Endothelial cell of umbilical vein (primary cell): ENCODE measurements around the gene BRAT1. TPM values are rescaled to one million over a fixed set of nuclear protein-coding genes. Genes with fewer than 3 reads are reported as not detected.
"Not testable (repeated sequence)": the region's sequence is repeated elsewhere in the genome, so short reads cannot be mapped to it uniquely, and the experiment has no call there.

Experiments
- BruUV-seq: library from RNA; stranded (reverse); fragments of 400-500 nt; replicated peaks from 2 replicates; lab custom pipeline; 2021; lab: Mats Ljungman, UMichigan
- CTCF ChIA-PET: fragments of 300-600, 350-600 bp; sonication (Branson Sonifier 250); formaldehyde crosslinking; loops from one replicate; lab custom pipeline; 2021; ENCODE audit warnings: antibody characterized with exemption, inconsistent platforms; lab: Charles Lee
- POLR2A ChIA-PET: fragments of 300-600, 350-600 bp; sonication (Branson Sonifier 250); formaldehyde crosslinking; loops from one replicate; lab custom pipeline; 2021; ENCODE audit warnings: antibody characterized with exemption, inconsistent platforms; lab: Charles Lee
- DNase-seq: peaks from one replicate; pipeline ENCODE4 v3.0.0-alpha.2; 2011; ENCODE audit warnings: low read depth, low spot score
- FAIRE-seq: peaks from 2 replicates; lab custom pipeline; 2011; peaks lifted over from hg19 to GRCh38; lab: Jason Lieb, UNC
- H2AFZ ChIP-seq: 2 replicates; pipeline ENCODE4 v1.6.0; 2012; ENCODE audit warnings: low read depth, low read length, control low read depth, inconsistent platforms
- H3K27ac ChIP-seq: 2 replicates; pipeline ENCODE4 v1.5.1; 2011; ENCODE audit warnings: low read depth, mild to moderate bottlenecking, control low read depth, low read length, moderate library complexity; ENCODE audit not compliant: insufficient read depth
- H3K27me3 ChIP-seq, 2 experiments: 2 replicates each; pipeline versions ENCODE4 v1.6.0 to v1.6.1; 2011; ENCODE audit warnings: low read length in 2 of 2, mixed read lengths in 1 of 2; ENCODE audit not compliant: control insufficient read depth in 2 of 2, insufficient read depth in 2 of 2
- H3K36me3 ChIP-seq, 2 experiments: 2 replicates in 1 of 2; 3 replicates in 1 of 2; pipeline ENCODE4 v1.5.1; 2011; ENCODE audit warnings: low read length in 2 of 2, mild to moderate bottlenecking in 1 of 2, moderate library complexity in 1 of 2; ENCODE audit not compliant: control insufficient read depth in 2 of 2, insufficient read depth in 2 of 2; ENCODE audit errors: extremely low read depth in 1 of 2
- H3K4me1 ChIP-seq: 3 replicates; pipeline ENCODE4 v1.5.1; 2011; ENCODE audit warnings: mild to moderate bottlenecking, low read length; ENCODE audit not compliant: control insufficient read depth, insufficient read depth; ENCODE audit errors: extremely low read depth
- H3K4me2 ChIP-seq: 2 replicates; pipeline ENCODE4 v1.6.1; 2011; ENCODE audit warnings: low read length, control low read depth, mixed read lengths; ENCODE audit not compliant: insufficient read depth
- H3K4me3 ChIP-seq, 3 experiments: fragments of 200-600 bp in 1 of 3; sonication (generic), shearing (Covaris generic) in 1 of 3; replicated peaks in 1 of 3; 2 replicates each; pipeline ENCODE4 v1.5.1; 2011 to 2016; ENCODE audit warnings: control low read depth in 3 of 3, low read length in 3 of 3, mild to moderate bottlenecking in 2 of 3, inconsistent platforms in 1 of 3, low read depth in 1 of 3, moderate library complexity in 1 of 3; ENCODE audit not compliant: insufficient read depth in 1 of 3
- H3K79me2 ChIP-seq: 2 replicates; pipeline ENCODE4 v1.6.0; 2012; ENCODE audit warnings: low read length, inconsistent platforms; ENCODE audit not compliant: control insufficient read depth, insufficient read depth
- H3K9ac ChIP-seq: replicated peaks from 2 replicates; pipeline ENCODE3; 2011; ENCODE audit warnings: low read length, control low read depth; ENCODE audit not compliant: insufficient read depth; ENCODE audit errors: extremely low read depth
- H3K9me1 ChIP-seq: replicated peaks from 3 replicates; pipeline ENCODE4 v1.6.0; 2011; ENCODE audit warnings: mild to moderate bottlenecking, low read length; ENCODE audit not compliant: control insufficient read depth, insufficient read depth; ENCODE audit errors: extremely low read depth
- H3K9me3 ChIP-seq: replicated peaks from 2 replicates; pipeline ENCODE4 v1.5.1; 2012; ENCODE audit warnings: low read length, inconsistent platforms; ENCODE audit not compliant: control insufficient read depth, insufficient read depth
- H4K20me1 ChIP-seq: replicated peaks from 2 replicates; pipeline ENCODE3; 2011; ENCODE audit warnings: mild to moderate bottlenecking, low read length; ENCODE audit not compliant: control insufficient read depth, insufficient read depth; ENCODE audit errors: extremely low read depth
- CTCF ChIP-seq, 2 donors: IDR thresholded peaks; 1 replicate in 1 of 2; 2 replicates in 1 of 2; pipeline ENCODE4 v1.5.1; 2011; ENCODE audit warnings: low read length in 2 of 2, mild to moderate bottlenecking in 2 of 2, moderate library complexity in 2 of 2, control low read depth in 1 of 2, inconsistent platforms in 1 of 2, low read depth in 1 of 2; ENCODE audit not compliant: insufficient read depth in 1 of 2; ENCODE audit errors: extremely low read depth in 1 of 2
- EZH2 ChIP-seq: IDR thresholded peaks from 2 replicates; pipeline ENCODE4 v1.6.1; 2012; ENCODE audit warnings: borderline replicate concordance, low read depth, mild to moderate bottlenecking, moderate library complexity, low read length, inconsistent platforms; ENCODE audit not compliant: severe bottlenecking
- FOS ChIP-seq: IDR thresholded peaks from 2 replicates; pipeline ENCODE4 v1.6.1; 2011; ENCODE audit warnings: mild to moderate bottlenecking, low read length, moderate library complexity, borderline replicate concordance; ENCODE audit not compliant: insufficient read depth
- GATA2 ChIP-seq: IDR thresholded peaks from 2 replicates; pipeline ENCODE4 v1.7.0; 2011; ENCODE audit warnings: low read depth, mild to moderate bottlenecking, moderate library complexity, mixed read lengths, low read length; ENCODE audit not compliant: insufficient read length, insufficient read depth
- MYC ChIP-seq: IDR thresholded peaks from one replicate; pipeline ENCODE4 v1.6.1; 2011; ENCODE audit warnings: mild to moderate bottlenecking, low read depth, low read length
- POLR2A ChIP-seq: IDR thresholded peaks from 2 replicates; pipeline ENCODE4 v1.6.1; 2012; ENCODE audit warnings: low read depth, mild to moderate bottlenecking, control low read depth, low read length
- POLR2AphosphoS5 ChIP-seq: IDR thresholded peaks from 2 replicates; pipeline ENCODE4 v1.6.1; 2012; ENCODE audit warnings: low read depth, mild to moderate bottlenecking, control low read depth, low read length, moderate library complexity; ENCODE audit not compliant: insufficient read depth
- dilution Hi-C: fragments of 300-500 bp; cut with MboI; formaldehyde crosslinking; loops from one replicate; pipeline ENCODE4 v1.15.0; 2019; ENCODE audit warnings: low sequenced_read_pairs; ENCODE audit not compliant: extremely low pct_ligation_motif_present
- intact Hi-C: fragments of 100-400 bp; cut with micrococcal nuclease; formaldehyde crosslinking; loops from one replicate; pipeline ENCODE4 v1.10.0; 2022
- polyA plus RNA-seq, 4 experiments: library from polyadenylated mRNA; depleted of rRNA in 3 of 4; stranded (reverse) in 3 of 4; unstranded in 1 of 4; fragments of >200 nt; gene quantifications; 2 replicates each; pipeline versions ENCODE4 v1.2.1 to v1.2.3, GENCODE V29; 2011 to 2012; ENCODE audit warnings: missing spikeins in 1 of 4
- total RNA-seq: library from RNA; stranded (reverse); gene quantifications from 2 replicates; pipeline ENCODE4 v1.2.3, GENCODE V29; 2021
- TF ChIP-seq, protein P1 (sequence below): IDR thresholded peaks from 2 replicates; pipeline ENCODE4 v1.6.1; 2011; ENCODE audit not compliant: insufficient read depth, insufficient read length

The BRAT1 gene
- total and polyA plus RNA-seq, 2 donors (not counting 3 experiments of a cell fraction or from before 2014, with no cell fraction given) = 31.1 to 31.6 TPM

DNA sequence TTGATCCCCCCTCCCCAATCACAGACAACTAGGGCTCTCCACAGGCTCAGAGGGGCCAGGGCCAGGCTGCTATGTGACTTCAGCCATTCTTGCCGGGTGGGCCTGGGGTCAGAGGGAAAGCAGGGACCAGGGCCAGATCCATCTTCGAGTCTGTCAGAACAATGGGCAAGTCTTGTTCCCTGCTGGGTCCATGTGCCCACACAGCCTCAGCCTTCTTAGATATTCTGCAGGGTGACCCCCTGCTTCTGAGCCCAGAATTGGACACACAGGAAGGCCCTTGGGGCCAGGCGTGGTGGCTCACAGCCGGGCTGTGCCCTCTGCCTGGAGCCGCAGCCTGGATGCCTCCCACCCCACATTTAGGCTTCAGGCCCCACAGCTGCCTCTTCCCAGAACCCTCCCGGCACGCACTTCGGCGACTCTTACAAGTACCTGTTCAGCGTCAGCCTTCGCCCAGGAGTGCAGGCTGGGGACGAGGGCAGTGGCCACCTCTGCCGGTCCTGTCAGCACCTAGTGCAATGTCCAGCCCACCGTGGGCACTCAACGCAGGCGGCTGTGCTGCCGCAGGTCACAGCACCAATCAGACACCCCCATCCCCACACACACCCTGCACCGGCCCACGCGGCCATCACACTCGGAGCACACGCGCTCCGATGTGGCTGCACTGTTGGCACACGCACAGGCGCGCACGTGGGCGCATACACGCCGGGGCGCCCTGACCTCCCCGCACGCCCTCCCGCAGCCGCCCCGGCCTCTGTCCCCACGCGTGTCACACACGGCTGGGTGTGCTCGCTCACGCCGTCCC lies 24.1 kb downstream of the BRAT1 start:
- H3K9ac ChIP-seq, H3K36me3 ChIP-seq, H3K79me2 ChIP-seq, dilution Hi-C loops, BruUV-seq, H3K27me3 ChIP-seq, H3K4me2 ChIP-seq, H3K27ac ChIP-seq, H3K4me3 ChIP-seq, H3K9me3 ChIP-seq, H4K20me1 ChIP-seq, H3K9me1 ChIP-seq, intact Hi-C loops, H2AFZ ChIP-seq, POLR2A ChIA-PET, CTCF ChIA-PET, DNase-seq: not testable (repeated sequence)
- peak; percentile 57 for FAIRE-seq
- H3K4me1 ChIP-seq = peaks cover 31% of the 10 kb centered on the region

GRCh38 chr7:2530071-2530987 lies 25.0 kb downstream of the BRAT1 start:
- H3K27ac ChIP-seq = peak overlapping the region; percentile 24
- intact Hi-C loops = no loop called here

More at GRCh38 chr7:2530071-2530987, 25.0 kb downstream of the BRAT1 start:
- Histone ChIP-seq H4K20me1 (no peaks in the 10 kb centered on the region), H3K4me2 (peak overlapping the region; percentile 20), H3K9me1 (no peaks in the 10 kb centered on the region), H2AFZ (no peak overlapping the region), H3K9me3 (no peaks in the 10 kb centered on the region), H3K4me3 (no peak overlapping the region), H3K4me1 (peaks cover 31% of the 10 kb centered on the region), H3K79me2 (no peaks in the 10 kb centered on the region), H3K27me3 (no peaks in the 10 kb centered on the region), H3K36me3 (no peaks in the 10 kb centered on the region), H3K9ac (peak overlapping the region; percentile 36)
- FAIRE-seq (peak; percentile 4), DNase-seq (no peak)
- BruUV-seq = no TSS peak
- ChIA-PET CTCF (interaction anchor here (0.7 kb wide), 1 partner anchor 101 kb away, joined by 3 read pairs; no protein-coding TSS in a partner anchor), POLR2A (no interaction called here)
- dilution Hi-C loops = no loop called here
- no peak for TF ChIP-seq POLR2AphosphoS5
- TF ChIP-seq EZH2 = no peak
- TF ChIP-seq MYC = no peak
- TF ChIP-seq, protein P1, sequence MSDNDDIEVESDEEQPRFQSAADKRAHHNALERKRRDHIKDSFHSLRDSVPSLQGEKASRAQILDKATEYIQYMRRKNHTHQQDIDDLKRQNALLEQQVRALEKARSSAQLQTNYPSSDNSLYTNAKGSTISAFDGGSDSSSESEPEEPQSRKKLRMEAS = no peak
- no peak for TF ChIP-seq CTCF (IDR thresholded peaks at IDR 0.05; ENCODE audit: extremely low read depth in 1 of 2, insufficient read depth in 1 of 2, low read depth in 1 of 2, low read length in 2 of 2)
- TF ChIP-seq POLR2A = no peak
- no peak for TF ChIP-seq GATA2
- peak; percentile 59 for TF ChIP-seq FOS
